ENCODE results near the gene GPX5. TPM values are rescaled to one million over a fixed set of nuclear protein-coding genes. Genes with fewer than 3 reads are reported as not detected.
A peak's percentile ranks its signal among the peaks of the same experiment; 100 is the strongest.

The GPX5 gene
- total RNA-seq, 1 experiment from 2014 or later = not detected

- H3K9me3 ChIP-seq (ENCODE audit: low read depth, low read length, poor library complexity, severe bottlenecking) = no peaks in the 10 kb centered on the region
- POLR2A ChIA-PET (ENCODE audit: low non-redundant PET) = no interaction called here
- H3K4me3 ChIP-seq (ENCODE audit: low read depth, low read length, poor library complexity, severe bottlenecking) = no peak overlapping the region
- no peaks in the 10 kb centered on the region for H3K36me3 ChIP-seq (ENCODE audit: insufficient read depth, low read length, poor library complexity, severe bottlenecking)
- no peaks in the 10 kb centered on the region for H3K27me3 ChIP-seq (replicated peaks; ENCODE audit: insufficient read depth, low read depth, low read length, poor library complexity)
- BruUV-seq (replicated peaks) = no TSS peak
- H3K27ac ChIP-seq (ENCODE audit: low read depth, low read length, poor library complexity, severe bottlenecking) = no peak overlapping the region
- DNase-seq (ENCODE audit: low spot score) = no peak
- H3K4me1 ChIP-seq (ENCODE audit: insufficient read depth, low read length, poor library complexity, severe bottlenecking) = no peaks in the 10 kb centered on the region
- intact Hi-C loops (cut with micrococcal nuclease; ENCODE audit: unreplicated experiment) = no loop called here
- TF ChIP-seq CTCF (conservative IDR thresholded peaks at IDR 0.05; ENCODE audit: low read depth, low read length) (no peak), EZH2 (IDR thresholded peaks at IDR 0.05; ENCODE audit: borderline replicate concordance, low read depth, low read length, poor library complexity, severe bottlenecking) (no peak)
- CTCF ChIA-PET = no interaction called here
Observed at GRCh38 chr6:28491984-28492317, 33.7 kb upstream of the GPX5 start.

GRCh38 chr6:28496099-28496779 lies 29.4 kb upstream of the GPX5 start:
- ChIA-PET CTCF (no interaction called here), POLR2A (ENCODE audit: low non-redundant PET) (no interaction called here)
- peak; percentile 33 for DNase-seq (ENCODE audit: low spot score)
- intact Hi-C loops (cut with micrococcal nuclease; ENCODE audit: unreplicated experiment) = loop anchor here (2.0 kb wide), 1 partner anchor 189 kb away; no protein-coding TSS in a partner anchor
- Histone ChIP-seq H3K27ac (ENCODE audit: low read depth, low read length, poor library complexity, severe bottlenecking) (no peak overlapping the region), H3K4me1 (ENCODE audit: insufficient read depth, low read length, poor library complexity, severe bottlenecking) (no peaks in the 10 kb centered on the region), H3K27me3 (replicated peaks; ENCODE audit: insufficient read depth, low read depth, low read length, poor library complexity) (no peaks in the 10 kb centered on the region), H3K36me3 (ENCODE audit: insufficient read depth, low read length, poor library complexity, severe bottlenecking) (no peaks in the 10 kb centered on the region), H3K9me3 (ENCODE audit: low read depth, low read length, poor library complexity, severe bottlenecking) (no peaks in the 10 kb centered on the region), H3K4me3 (ENCODE audit: low read depth, low read length, poor library complexity, severe bottlenecking) (no peak overlapping the region)
- TF ChIP-seq CTCF (conservative IDR thresholded peaks at IDR 0.05; ENCODE audit: low read depth, low read length) (peak; percentile 37; the same call in 1 of the 2 replicates), EZH2 (IDR thresholded peaks at IDR 0.05; ENCODE audit: borderline replicate concordance, low read depth, low read length, poor library complexity, severe bottlenecking) (no peak)
- no TSS peak for BruUV-seq (replicated peaks)

GRCh38 chr6:28497306-28497705 lies 28.4 kb upstream of the GPX5 start:
- DNase-seq (ENCODE audit: low spot score) = no peak
- H3K27ac ChIP-seq (ENCODE audit: low read depth, low read length, poor library complexity, severe bottlenecking) = no peak overlapping the region
- H3K27me3 ChIP-seq (replicated peaks; ENCODE audit: insufficient read depth, low read depth, low read length, poor library complexity) = no peaks in the 10 kb centered on the region
- H3K4me3 ChIP-seq (ENCODE audit: low read depth, low read length, poor library complexity, severe bottlenecking) = no peak overlapping the region
- no peaks in the 10 kb centered on the region for H3K4me1 ChIP-seq (ENCODE audit: insufficient read depth, low read length, poor library complexity, severe bottlenecking)
- BruUV-seq (replicated peaks) = no TSS peak
- H3K9me3 ChIP-seq (ENCODE audit: low read depth, low read length, poor library complexity, severe bottlenecking) = no peaks in the 10 kb centered on the region
- CTCF ChIA-PET = no interaction called here
- TF ChIP-seq EZH2 (IDR thresholded peaks at IDR 0.05; ENCODE audit: borderline replicate concordance, low read depth, low read length, poor library complexity, severe bottlenecking) (no peak), CTCF (conservative IDR thresholded peaks at IDR 0.05; ENCODE audit: low read depth, low read length) (no peak)
- POLR2A ChIA-PET (ENCODE audit: low non-redundant PET) = no interaction called here
- intact Hi-C loops (cut with micrococcal nuclease; ENCODE audit: unreplicated experiment) = loop anchor here (2.0 kb wide), 1 partner anchor 187 kb away; no protein-coding TSS in a partner anchor
- no peaks in the 10 kb centered on the region for H3K36me3 ChIP-seq (ENCODE audit: insufficient read depth, low read length, poor library complexity, severe bottlenecking)
